Panc1 (cell line): ENCODE measurements around the gene TRIM22. TPM values are rescaled to one million over a fixed set of nuclear protein-coding genes. Genes with fewer than 3 reads are reported as not detected.

Experiments used
- ATAC-seq: fragments of 200-7000 bp; cut with Tn5 transposase; 2 replicates; pipeline ENCODE4 v1.9.1; 2020; ENCODE audit warnings: mild to moderate bottlenecking, moderate library complexity
- BruUV-seq: library from RNA; stranded (reverse); fragments of 400-500 nt; replicated peaks from 2 replicates; lab custom pipeline; 2021; lab: Mats Ljungman, UMichigan
- CTCF ChIA-PET: fragments of 300-600 bp; sonication (Branson Sonifier 250); formaldehyde crosslinking; loops from one replicate; lab custom pipeline; 2022; ENCODE audit warnings: antibody characterized with exemption; lab: Charles Lee
- POLR2A ChIA-PET: fragments of 300-600 bp; sonication (Branson Sonifier 250); formaldehyde crosslinking; loops from one replicate; lab custom pipeline; 2022; ENCODE audit warnings: antibody characterized with exemption; lab: Charles Lee
- DNase-seq: peaks from one replicate; pipeline ENCODE4 v3.0.0-alpha.2; 2010; ENCODE audit warnings: low read depth, low spot score
- H3K27ac ChIP-seq: 2 replicates; pipeline ENCODE4 v1.5.1; 2011; ENCODE audit warnings: mild to moderate bottlenecking, low read length, inconsistent platforms
- H3K27me3 ChIP-seq: fragments of 200-500 bp; sonication (Bioruptor generic); 2 replicates; pipeline ENCODE4 v1.6.0; 2014; ENCODE audit warnings: low read length, inconsistent platforms; ENCODE audit not compliant: control insufficient read depth, insufficient read depth
- H3K36me3 ChIP-seq: fragments of 200-500 bp; sonication (Bioruptor generic); 2 replicates; pipeline ENCODE4 v1.5.1; 2014; ENCODE audit warnings: inconsistent platforms, mild to moderate bottlenecking, low read length, moderate library complexity; ENCODE audit not compliant: control insufficient read depth, insufficient read depth
- H3K4me1 ChIP-seq: 2 replicates; pipeline ENCODE4 v1.5.1; 2011; ENCODE audit warnings: inconsistent platforms, mild to moderate bottlenecking, low read length, moderate library complexity; ENCODE audit not compliant: control insufficient read depth, insufficient read depth
- H3K4me3 ChIP-seq, 2 experiments: 2 replicates each; pipeline ENCODE4 v1.5.1; 2011 to 2012; ENCODE audit warnings: low read depth in 2 of 2, low read length in 2 of 2, mild to moderate bottlenecking in 2 of 2, inconsistent platforms in 1 of 2, moderate library complexity in 1 of 2
- H3K9me3 ChIP-seq: fragments of 200-500 bp; sonication (Bioruptor generic); 2 replicates; pipeline ENCODE4 v1.5.1; 2014; ENCODE audit warnings: low read depth, mild to moderate bottlenecking, inconsistent platforms, low read length, moderate library complexity; ENCODE audit not compliant: control insufficient read depth, insufficient read depth
- CTCF ChIP-seq: fragments of 450-650 bp; IDR thresholded peaks from 2 replicates; pipeline ENCODE4 v1.5.1; 2017; ENCODE audit warnings: mild to moderate bottlenecking
- POLR2AphosphoS5 ChIP-seq: IDR thresholded peaks from 2 replicates; pipeline ENCODE4 v1.6.1; 2012; ENCODE audit warnings: mild to moderate bottlenecking, low read depth, low read length, moderate library complexity
- REST ChIP-seq, 2 experiments: IDR thresholded peaks; 2 replicates each; pipeline ENCODE4 v1.6.1; 2011 to 2012; ENCODE audit warnings: low read depth in 2 of 2, control low read depth in 1 of 2, low read length in 1 of 2, mild to moderate bottlenecking in 1 of 2, moderate library complexity in 1 of 2; ENCODE audit not compliant: insufficient read depth in 1 of 2
- SIN3A ChIP-seq: IDR thresholded peaks from 2 replicates; pipeline ENCODE4 v1.6.1; 2012; ENCODE audit warnings: low read depth, mild to moderate bottlenecking, low read length, moderate library complexity, borderline replicate concordance; ENCODE audit not compliant: insufficient read depth
- TCF7L2 ChIP-seq: IDR thresholded peaks from 2 replicates; pipeline ENCODE4 v1.6.1; 2011; ENCODE audit warnings: mild to moderate bottlenecking, low read depth, low read length, inconsistent platforms
- in situ Hi-C: cut with HindIII; loops from 2 replicates; pipeline ENCODE4 v1.10.0; 2016; ENCODE audit warnings: low sequenced_read_pairs, low pct_unique_long_range_greater_than_20kb
- intact Hi-C: fragments of 100-400 bp; cut with micrococcal nuclease; formaldehyde crosslinking; loops from one replicate; pipeline ENCODE4 v1.10.0; 2022; ENCODE audit not compliant: unreplicated experiment
- total RNA-seq: library from RNA; stranded (reverse); gene quantifications from one replicate; pipeline ENCODE4 v1.2.1, GENCODE V29; 2021; ENCODE audit not compliant: unreplicated experiment

The TRIM22 gene
- total RNA-seq, 1 experiment from 2014 or later: 1.4 TPM

GRCh38 chr11:5663511-5663910 lies 26.1 kb upstream of the TRIM22 start:
- no peak for DNase-seq
- in situ Hi-C loops: no loop called here
- no peak for TF ChIP-seq SIN3A
- no peak for TF ChIP-seq TCF7L2
- no peak for TF ChIP-seq POLR2AphosphoS5
- no peak for TF ChIP-seq REST (IDR thresholded peaks at IDR 0.05; ENCODE audit: insufficient read depth in 1 of 2, low read depth in 2 of 2, low read length in 1 of 2)
- no peak for TF ChIP-seq CTCF
- Histone ChIP-seq H3K36me3 (no peaks in the 10 kb centered on the region; the same call in 1 of the 2 replicates), H3K4me1 (no peaks in the 10 kb centered on the region), H3K27ac (no peak overlapping the region), H3K4me3 (no peak overlapping the region), H3K27me3 (no peaks in the 10 kb centered on the region), H3K9me3 (no peaks in the 10 kb centered on the region)
- POLR2A ChIA-PET: no interaction called here
- CTCF ChIA-PET: no interaction called here
- BruUV-seq: no TSS peak
- ATAC-seq: no peak
- intact Hi-C loops: no loop called here

DNA sequence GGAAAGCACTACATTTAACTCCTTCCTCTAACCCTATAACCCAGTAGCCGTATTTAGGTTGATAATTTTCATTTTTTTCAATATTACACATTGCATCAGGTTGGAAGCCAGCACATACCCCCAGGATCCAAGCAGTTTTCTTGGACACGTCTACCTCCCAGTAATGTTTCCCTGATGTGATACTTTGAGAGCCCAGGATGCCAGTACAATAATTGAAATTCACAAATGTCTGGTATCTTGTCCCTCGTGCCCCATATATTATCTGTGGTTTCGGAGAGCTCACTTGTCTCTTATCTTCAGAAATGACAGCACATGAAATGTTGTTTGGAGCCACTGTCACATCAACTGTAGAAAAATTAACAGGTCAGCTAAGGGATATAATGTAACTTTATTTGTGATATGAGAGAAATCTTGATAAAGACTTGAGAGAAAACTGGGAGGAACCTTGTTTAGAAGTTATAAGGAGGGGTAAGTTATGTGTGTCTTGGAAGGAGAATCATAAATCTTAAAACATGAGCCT lies 24.5 kb upstream of the TRIM22 start:
- no TSS peak for BruUV-seq
- H3K27ac ChIP-seq: no peak overlapping the region
- ChIA-PET POLR2A (no interaction called here), CTCF (no interaction called here)
- H3K36me3 ChIP-seq: no peaks in the 10 kb centered on the region; the same call in 1 of the 2 replicates
- in situ Hi-C loops (no loop called here), intact Hi-C loops (no loop called here)
- no peak overlapping the region for H3K4me3 ChIP-seq
- ATAC-seq: no peak
- H3K9me3 ChIP-seq: no peaks in the 10 kb centered on the region
- no peak for TF ChIP-seq TCF7L2
- no peak for TF ChIP-seq SIN3A
- TF ChIP-seq CTCF: no peak
- no peak for TF ChIP-seq REST (IDR thresholded peaks at IDR 0.05; ENCODE audit: insufficient read depth in 1 of 2, low read depth in 2 of 2, low read length in 1 of 2)
- TF ChIP-seq POLR2AphosphoS5: no peak
- H3K4me1 ChIP-seq: no peaks in the 10 kb centered on the region
- H3K27me3 ChIP-seq: no peaks in the 10 kb centered on the region
- no peak for DNase-seq
